Measurements from ENCODE around the gene TBC1D24.

The TBC1D24 gene

DNA sequence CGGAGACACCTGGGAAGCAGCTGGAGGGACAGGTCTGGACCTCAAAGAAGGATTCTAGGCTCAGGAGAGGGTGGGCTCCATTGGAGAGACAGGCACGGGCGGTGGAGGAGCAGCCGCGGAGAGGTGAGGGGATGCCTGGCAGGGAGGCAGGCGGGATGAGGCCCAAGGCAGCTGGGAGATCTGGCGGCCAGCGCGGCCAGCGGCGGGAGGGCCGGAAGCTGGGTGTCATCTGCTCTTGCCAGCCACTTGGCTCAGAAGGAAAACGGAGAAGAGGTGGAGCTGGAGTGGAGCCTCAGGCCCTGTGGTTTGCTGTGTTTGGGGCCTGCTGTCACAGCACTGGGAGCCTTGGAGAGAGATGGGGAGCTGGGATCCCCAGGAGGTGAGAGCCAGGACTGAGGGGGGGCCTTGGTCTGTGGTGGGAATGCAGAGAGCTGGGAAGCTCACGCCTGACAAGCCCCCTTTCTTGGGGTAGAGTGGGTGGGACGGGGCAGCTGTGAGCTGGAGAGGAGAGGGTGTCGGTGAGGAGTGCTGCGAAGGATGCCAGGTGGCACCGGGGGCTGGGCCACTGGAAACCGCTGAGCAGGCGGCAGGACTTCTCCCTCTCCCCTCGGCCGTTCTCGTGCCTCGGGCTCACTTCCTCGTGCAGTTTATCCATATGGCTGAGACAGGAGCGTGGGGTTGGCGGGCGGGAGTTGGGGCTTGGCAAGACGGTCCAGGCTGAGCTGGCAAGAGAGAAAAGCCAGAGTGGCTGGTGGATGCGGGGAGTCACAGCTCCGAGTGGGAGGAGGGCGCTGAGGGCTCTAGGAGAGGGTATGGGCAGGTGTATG, 8.0 kb downstream of the TBC1D24 start:
- no peak for DNase-seq (ENCODE audit: low read depth, low spot score)

- no peak for DNase-seq (ENCODE audit: low read depth, low spot score)
These were observed 9.3 kb downstream of the TBC1D24 start for GRCh38 chr16:2483939-2484897.

DNA sequence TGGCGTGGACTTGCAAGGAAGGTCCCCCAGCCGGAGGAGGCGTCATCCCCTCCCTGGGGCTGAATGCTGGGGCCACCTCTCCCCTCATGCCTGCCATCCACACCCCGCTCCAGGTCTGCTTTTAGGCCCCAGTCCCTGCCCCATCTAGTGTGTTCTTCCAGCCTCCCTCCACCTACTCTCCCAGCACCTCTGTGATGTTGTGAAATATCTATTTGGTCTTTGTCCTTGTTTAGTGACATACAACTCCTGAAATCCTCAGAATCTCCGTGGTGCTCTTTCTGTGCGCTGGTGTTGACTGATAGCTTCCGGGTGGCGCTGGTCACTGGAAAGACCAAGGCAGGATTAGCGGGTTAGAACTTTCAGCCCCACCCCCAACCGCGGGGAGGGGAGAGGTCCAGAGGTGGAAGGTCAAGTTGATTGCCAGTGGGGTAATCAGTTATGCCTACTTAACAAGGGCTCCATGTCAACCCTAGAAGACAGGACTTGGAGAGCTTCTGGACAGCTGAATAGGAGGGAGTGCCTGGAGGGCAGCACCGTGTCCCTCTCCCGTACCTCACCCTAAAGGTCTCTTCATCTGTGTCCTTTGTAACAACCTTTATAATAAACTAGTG, 10.1 kb downstream of the TBC1D24 start:
- DNase-seq (ENCODE audit: low read depth, low spot score): no peak

DNA sequence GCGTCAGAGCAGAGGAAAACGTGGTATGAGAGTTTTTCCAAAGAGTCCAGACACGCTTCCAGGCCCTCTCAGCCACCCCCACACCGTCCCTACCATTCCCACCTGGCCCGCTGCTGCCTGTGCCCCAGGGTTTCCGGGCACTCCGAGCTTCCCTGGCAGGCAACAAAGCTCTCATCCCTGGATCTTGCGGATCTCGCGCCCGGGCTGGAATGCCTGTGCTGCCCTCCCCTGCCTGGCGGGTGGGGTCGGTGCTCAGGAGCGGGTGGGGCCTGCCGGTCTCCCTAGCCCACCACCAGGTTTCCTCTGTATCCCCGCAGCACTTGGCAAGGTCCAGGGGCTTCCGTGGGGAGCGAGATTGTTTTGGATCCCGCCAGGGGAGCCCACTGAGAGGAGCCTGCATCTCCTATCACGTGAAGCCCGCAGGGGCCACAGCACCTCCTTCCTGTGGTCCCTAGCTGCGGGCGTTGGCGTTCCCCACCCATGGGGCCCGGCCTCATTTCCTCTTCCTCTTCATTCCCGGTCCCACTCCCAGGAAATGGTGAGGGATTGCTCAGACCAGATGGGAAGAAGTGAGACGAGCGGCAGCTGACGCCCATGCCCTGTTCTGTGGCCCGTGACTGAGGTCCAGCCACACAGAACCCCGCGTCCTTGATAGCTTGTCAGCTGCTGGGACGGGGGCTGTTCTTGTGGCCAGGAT, 11.0 kb downstream of the TBC1D24 start:
- DNase-seq (ENCODE audit: low read depth, low spot score): no peak

GRCh38 chr16:2486645-2487516, 12.0 kb downstream of the TBC1D24 start:
- peak; percentile 57 for DNase-seq (ENCODE audit: low read depth, low spot score)

DNA sequence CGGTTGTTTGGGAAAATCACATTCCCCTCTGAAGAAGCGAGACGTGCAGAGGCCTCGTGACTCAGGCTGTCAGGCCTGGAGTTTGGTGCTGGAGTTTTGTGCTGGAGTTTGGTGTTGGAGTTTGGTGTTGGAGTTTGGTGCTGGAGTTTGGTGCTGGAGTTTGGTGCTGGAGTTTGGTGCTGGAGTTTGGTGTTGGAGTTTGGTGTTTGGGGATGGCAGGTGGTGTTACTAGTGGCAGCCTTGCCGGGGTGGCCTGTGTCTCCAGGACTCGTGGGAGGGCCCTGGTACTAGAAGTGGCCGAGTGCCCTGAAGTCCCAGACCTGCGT, 12.6 kb downstream of the TBC1D24 start:
- no peak for DNase-seq (ENCODE audit: low read depth, low spot score)

- DNase-seq (ENCODE audit: low read depth, low spot score): no peak
These were observed 13.1 kb downstream of the TBC1D24 start for GRCh38 chr16:2487903-2488531.

DNA sequence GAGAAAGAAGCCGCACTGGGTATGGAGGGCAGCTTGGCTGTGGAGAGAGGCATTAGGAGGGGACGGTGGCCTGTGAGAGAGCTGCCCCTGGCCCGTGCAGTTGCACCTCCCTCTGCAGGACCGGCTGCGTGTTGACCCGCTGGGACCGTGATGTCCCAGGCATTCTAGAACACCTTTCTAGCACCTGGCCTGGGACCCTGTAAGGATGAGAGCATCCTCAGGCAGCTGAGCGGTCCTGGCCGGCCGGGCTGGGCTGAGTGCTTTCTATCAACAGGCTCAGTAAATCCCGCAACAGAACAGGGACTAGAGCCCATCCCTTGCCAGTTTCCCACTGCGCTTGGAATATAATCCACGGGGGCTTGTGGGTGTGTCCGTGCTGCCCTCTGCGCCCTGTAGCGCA, 14.7 kb downstream of the TBC1D24 start:
- no peak for DNase-seq (ENCODE audit: low read depth, low spot score)

DNA sequence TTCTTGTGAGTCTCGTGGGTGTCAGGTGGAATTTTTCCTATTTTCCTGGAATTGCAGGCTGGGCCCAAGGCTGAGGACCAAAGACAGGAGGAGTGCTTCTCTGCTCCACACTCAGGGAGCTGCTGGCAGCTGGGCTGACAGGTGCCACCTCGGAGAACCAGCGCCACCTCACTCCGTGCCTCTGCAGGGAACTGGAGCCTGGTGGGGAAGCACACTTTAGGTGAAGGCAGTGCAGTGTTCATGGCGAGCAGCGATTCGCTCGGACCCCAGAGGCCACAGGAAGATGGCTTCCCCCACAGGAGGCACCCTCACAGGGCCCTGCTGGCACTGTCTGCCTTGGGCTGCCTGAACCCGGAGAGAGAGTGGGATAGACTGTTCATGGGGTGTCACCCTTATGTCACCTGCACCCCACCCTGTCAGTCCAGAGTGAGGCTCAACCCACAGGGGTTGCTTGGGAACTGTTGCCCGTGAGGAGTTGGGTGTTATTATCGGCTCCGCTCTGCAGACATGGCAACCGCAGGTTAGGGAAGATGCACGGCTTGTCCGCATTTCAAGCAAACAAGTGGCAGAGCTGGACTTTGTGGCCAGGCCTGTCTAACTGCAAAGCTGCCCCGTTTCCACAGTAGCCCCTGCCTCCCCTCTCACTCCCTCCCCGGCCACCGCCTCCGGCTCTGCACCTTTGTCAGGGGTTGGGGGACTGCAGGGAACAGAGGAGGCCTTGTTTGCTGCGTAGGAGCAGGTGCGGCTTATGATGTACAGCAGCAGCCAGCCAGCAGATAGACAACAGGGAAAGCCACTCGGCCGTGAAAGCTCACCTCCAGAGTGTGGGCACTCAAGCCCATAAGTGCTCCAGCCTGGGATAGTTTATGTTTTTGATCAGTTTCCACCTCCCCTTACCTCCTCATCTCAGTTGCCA, 15.5 kb downstream of the TBC1D24 start:
- no peak for DNase-seq (ENCODE audit: low read depth, low spot score)

DNA sequence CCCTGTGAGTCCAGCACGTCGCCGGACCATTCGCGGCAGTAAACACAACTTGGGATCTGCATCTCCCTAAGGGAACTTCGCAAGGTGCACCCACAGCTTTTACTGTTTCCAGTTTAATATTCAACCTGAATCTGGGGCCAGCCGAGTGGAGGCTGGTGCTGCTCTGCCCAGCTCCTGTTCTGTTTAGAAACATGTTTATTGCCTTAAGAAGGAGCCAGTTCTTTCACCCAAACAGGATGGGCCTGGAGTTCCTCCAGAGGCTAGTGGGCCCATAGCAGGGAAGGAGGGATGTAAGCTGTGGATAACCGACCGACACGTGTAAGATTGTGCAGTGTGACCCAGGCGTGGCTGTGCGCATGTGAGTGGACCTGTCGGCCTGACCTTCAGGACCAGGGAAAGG, 17.4 kb downstream of the TBC1D24 start:
- DNase-seq (ENCODE audit: low read depth, low spot score): no peak

GRCh38 chr16:2493605-2494004, 18.7 kb downstream of the TBC1D24 start:
- DNase-seq (ENCODE audit: low read depth, low spot score): no peak

DNA sequence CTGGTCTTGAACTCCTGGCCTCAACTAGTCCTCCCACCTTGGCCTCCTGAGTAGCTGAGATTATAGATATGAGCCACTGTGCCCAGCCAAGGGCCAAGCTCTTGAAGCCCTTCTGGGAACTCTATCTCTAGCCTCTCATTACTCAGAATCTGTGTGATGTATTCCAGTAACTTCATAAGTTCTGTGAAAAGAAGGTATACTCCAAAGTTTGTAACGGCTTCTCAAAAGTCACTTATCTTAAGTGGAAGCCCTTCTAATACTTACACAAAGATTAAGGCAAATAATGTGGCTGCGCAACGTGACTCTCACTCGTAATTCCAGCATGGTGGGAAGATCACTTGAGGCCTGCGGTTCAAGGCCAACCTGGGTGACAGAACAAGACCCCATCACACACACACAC, 19.7 kb downstream of the TBC1D24 start:
- DNase-seq (ENCODE audit: low read depth, low spot score): no peak

DNA sequence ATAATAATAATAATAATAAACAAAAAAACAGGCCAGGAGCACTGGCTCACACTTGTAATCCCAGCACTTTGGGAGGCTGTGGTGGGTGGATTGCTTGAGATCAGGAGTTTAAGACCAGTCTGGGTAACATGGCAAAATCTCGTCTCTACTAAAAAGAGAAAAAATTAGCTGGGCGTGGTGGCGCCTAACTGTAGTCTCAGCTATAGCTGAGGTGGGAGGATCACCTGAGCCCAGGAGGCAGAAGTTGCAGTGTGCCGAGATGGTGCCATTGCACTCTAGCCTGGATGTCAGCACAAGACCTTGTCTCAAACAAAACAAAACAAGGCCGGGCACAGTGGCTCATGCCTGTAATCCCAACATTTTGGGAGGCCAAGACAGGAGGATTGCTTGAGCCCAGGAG, 20.1 kb downstream of the TBC1D24 start:
- no peak for DNase-seq (ENCODE audit: low read depth, low spot score)

- DNase-seq (ENCODE audit: low read depth, low spot score): no peak
These were observed 21.5 kb downstream of the TBC1D24 start for GRCh38 chr16:2496223-2497115.

- no peak for DNase-seq (ENCODE audit: low read depth, low spot score)
These were observed 22.2 kb downstream of the TBC1D24 start for GRCh38 chr16:2497116-2497630.

- DNase-seq (ENCODE audit: low read depth, low spot score): no peak
These were observed 23.0 kb downstream of the TBC1D24 start for GRCh38 chr16:2497695-2498484.
